ENCODE measurements around the gene TLN1. TPM values are rescaled to one million over a fixed set of nuclear protein-coding genes. Genes with fewer than 3 reads are reported as not detected.

The TLN1 gene
- polyA plus RNA-seq, 3 donors = 46.6 to 251 (median 93.0) TPM

- H4K20me1 ChIP-seq (ENCODE audit: insufficient read depth, low read length) = no peaks in the 10 kb centered on the region
- DNase-seq = no peak
- intact Hi-C loops (cut with micrococcal nuclease) = no loop called here
- TF ChIP-seq, protein P1, sequence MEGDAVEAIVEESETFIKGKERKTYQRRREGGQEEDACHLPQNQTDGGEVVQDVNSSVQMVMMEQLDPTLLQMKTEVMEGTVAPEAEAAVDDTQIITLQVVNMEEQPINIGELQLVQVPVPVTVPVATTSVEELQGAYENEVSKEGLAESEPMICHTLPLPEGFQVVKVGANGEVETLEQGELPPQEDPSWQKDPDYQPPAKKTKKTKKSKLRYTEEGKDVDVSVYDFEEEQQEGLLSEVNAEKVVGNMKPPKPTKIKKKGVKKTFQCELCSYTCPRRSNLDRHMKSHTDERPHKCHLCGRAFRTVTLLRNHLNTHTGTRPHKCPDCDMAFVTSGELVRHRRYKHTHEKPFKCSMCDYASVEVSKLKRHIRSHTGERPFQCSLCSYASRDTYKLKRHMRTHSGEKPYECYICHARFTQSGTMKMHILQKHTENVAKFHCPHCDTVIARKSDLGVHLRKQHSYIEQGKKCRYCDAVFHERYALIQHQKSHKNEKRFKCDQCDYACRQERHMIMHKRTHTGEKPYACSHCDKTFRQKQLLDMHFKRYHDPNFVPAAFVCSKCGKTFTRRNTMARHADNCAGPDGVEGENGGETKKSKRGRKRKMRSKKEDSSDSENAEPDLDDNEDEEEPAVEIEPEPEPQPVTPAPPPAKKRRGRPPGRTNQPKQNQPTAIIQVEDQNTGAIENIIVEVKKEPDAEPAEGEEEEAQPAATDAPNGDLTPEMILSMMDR (IDR thresholded peaks at IDR 0.05) = no peak
- peaks cover 12 to 13% of the 10 kb centered on the region in 2 donors for H3K4me1 ChIP-seq (ENCODE audit: control insufficient read depth in 1 of 2, insufficient read depth in 2 of 2, low read length in 2 of 2)
- no peak overlapping the region for H3K27ac Mint-ChIP-seq
- H3K36me3 Mint-ChIP-seq = peaks cover 0 to 3% of the 10 kb centered on the region in 2 donors
- no peak overlapping the region for H3K4me3 ChIP-seq (replicated peaks in 1 of 3; ENCODE audit: low read depth in 2 of 3, low read length in 3 of 3)
- H3K9ac ChIP-seq (ENCODE audit: insufficient read depth, low read length, poor library complexity, severe bottlenecking) = no peak overlapping the region
- H3K27me3 ChIP-seq (ENCODE audit: control insufficient read depth in 2 of 2, insufficient read depth in 2 of 2, low read length in 2 of 2) = peaks cover 2 to 18% of the 10 kb centered on the region in 2 donors
- no peak overlapping the region for H3K27ac ChIP-seq (ENCODE audit: low read depth in 1 of 2, low read length in 2 of 2)
- no peak overlapping the region for H3K4me2 ChIP-seq (replicated peaks; ENCODE audit: extremely low read depth, low read length, poor library complexity, severe bottlenecking)
- peaks cover 0 to 3% (median 0%) of the 10 kb centered on the region in 7 donors for H3K9me3 Mint-ChIP-seq
- WGBS (ENCODE audit: insufficient coverage) = 97% methylated on average over 7 of the region's 8 CpGs
- H3K79me2 ChIP-seq (ENCODE audit: insufficient read depth, low read length) = no peaks in the 10 kb centered on the region
- H3K4me1 Mint-ChIP-seq = peaks cover 10% of the 10 kb centered on the region
- no peaks in the 10 kb centered on the region for H3K9me3 ChIP-seq (replicated peaks in 1 of 2; ENCODE audit: control insufficient read depth in 1 of 2, insufficient read depth in 1 of 2, low read length in 2 of 2)
- H3K36me3 ChIP-seq (replicated peaks in 1 of 2; ENCODE audit: control insufficient read depth in 1 of 2, insufficient read depth in 2 of 2, low read length in 2 of 2) = no peaks in the 10 kb centered on the region
- H2AFZ ChIP-seq (ENCODE audit: insufficient read depth, low read depth, low read length, poor library complexity, severe bottlenecking) = no peak overlapping the region
- no peak overlapping the region for H3K4me3 Mint-ChIP-seq
- H3K27me3 Mint-ChIP-seq (ENCODE audit: low read depth in 3 of 3) = peaks cover 15 to 25% (median 25%) of the 10 kb centered on the region in 3 donors
These were observed 52.1 kb downstream of the TLN1 start for GRCh38 chr9:35679766-35680330.

DNA sequence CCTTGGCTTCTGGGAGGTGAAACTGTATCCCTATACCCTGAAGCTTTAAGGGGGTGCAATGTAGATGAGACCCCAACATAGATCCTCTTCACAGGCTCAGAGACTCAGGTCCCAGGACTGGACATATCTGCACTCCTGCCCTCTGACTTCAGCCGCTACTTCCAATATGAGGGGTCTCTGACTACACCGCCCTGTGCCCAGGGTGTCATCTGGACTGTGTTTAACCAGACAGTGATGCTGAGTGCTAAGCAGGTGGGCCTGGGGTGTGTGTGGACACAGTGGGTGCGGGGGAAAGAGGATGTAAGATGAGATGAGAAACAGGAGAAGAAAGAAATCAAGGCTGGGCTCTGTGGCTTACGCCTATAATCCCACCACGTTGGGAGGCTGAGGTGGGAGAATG, 52.9 kb downstream of the TLN1 start:
- Mint-ChIP-seq H3K4me1 (peaks cover 10% of the 10 kb centered on the region), H3K4me3 (no peak overlapping the region)

More for the DNA sequence above, 52.9 kb downstream of the TLN1 start:
- H3K4me3 ChIP-seq (replicated peaks in 1 of 3; ENCODE audit: low read depth in 2 of 3, low read length in 3 of 3) = no peak overlapping the region
- Mint-ChIP-seq H3K27me3 (ENCODE audit: low read depth in 3 of 3) (peaks cover 22 to 33% (median 32%) of the 10 kb centered on the region in 3 donors), H3K27ac (no peak overlapping the region), H3K36me3 (peaks cover 0 to 5% of the 10 kb centered on the region in 2 donors), H3K9me3 (peaks cover 0 to 5% (median 2%) of the 10 kb centered on the region in 7 donors)
- H2AFZ ChIP-seq (ENCODE audit: insufficient read depth, low read depth, low read length, poor library complexity, severe bottlenecking) = no peak overlapping the region
- no peak overlapping the region for H3K27ac ChIP-seq (ENCODE audit: low read depth in 1 of 2, low read length in 2 of 2)
- no peaks in the 10 kb centered on the region for H4K20me1 ChIP-seq (ENCODE audit: insufficient read depth, low read length)
- peaks cover 12 to 13% of the 10 kb centered on the region in 2 donors for H3K4me1 ChIP-seq (ENCODE audit: control insufficient read depth in 1 of 2, insufficient read depth in 2 of 2, low read length in 2 of 2)
- H3K9ac ChIP-seq (ENCODE audit: insufficient read depth, low read length, poor library complexity, severe bottlenecking) = no peak overlapping the region
- H3K79me2 ChIP-seq (ENCODE audit: insufficient read depth, low read length) = no peaks in the 10 kb centered on the region
- DNase-seq = no peak
- no peaks in the 10 kb centered on the region for H3K9me3 ChIP-seq (replicated peaks in 1 of 2; ENCODE audit: control insufficient read depth in 1 of 2, insufficient read depth in 1 of 2, low read length in 2 of 2)
- TF ChIP-seq, protein P1 (IDR thresholded peaks at IDR 0.05) = no peak
- intact Hi-C loops (cut with micrococcal nuclease) = no loop called here
- no peaks in the 10 kb centered on the region for H3K36me3 ChIP-seq (replicated peaks in 1 of 2; ENCODE audit: control insufficient read depth in 1 of 2, insufficient read depth in 2 of 2, low read length in 2 of 2)
- WGBS (ENCODE audit: insufficient coverage) = 95% methylated on average over 3 of the region's 5 CpGs
- no peak overlapping the region for H3K4me2 ChIP-seq (replicated peaks; ENCODE audit: extremely low read depth, low read length, poor library complexity, severe bottlenecking)
- H3K27me3 ChIP-seq (ENCODE audit: control insufficient read depth in 2 of 2, insufficient read depth in 2 of 2, low read length in 2 of 2) = peaks cover 7 to 25% of the 10 kb centered on the region in 2 donors

Data from CD14-positive monocyte (primary cell).